Fibroblast of villous mesenchyme (primary cell): ENCODE measurements around the gene PFAS. TPM values are rescaled to one million over a fixed set of nuclear protein-coding genes. Genes with fewer than 3 reads are reported as not detected.

Experiments used
- DNase-seq: peaks from one replicate; pipeline ENCODE4 v3.0.0-alpha.2; 2010; ENCODE audit warnings: low read depth
- H3K4me3 ChIP-seq: 2 replicates; pipeline ENCODE4 v1.5.1; 2011; ENCODE audit warnings: low read depth, mild to moderate bottlenecking, low read length
- CTCF ChIP-seq: IDR thresholded peaks from 2 replicates; pipeline ENCODE4 v1.5.1; 2012; ENCODE audit warnings: low read depth, mild to moderate bottlenecking, low read length; ENCODE audit not compliant: insufficient read depth
- total RNA-seq: library from RNA; depleted of rRNA; stranded (reverse); fragments of >200 nt; gene quantifications from 2 replicates; pipeline ENCODE4 v1.2.3, GENCODE V29; 2012

The PFAS gene
- total RNA-seq, 1 donor, result 41.9 TPM

GRCh38 chr17:8318010-8318935, 69.2 kb downstream of the PFAS start:
- DNase-seq, result no peak
- TF ChIP-seq CTCF, result no peak

More at GRCh38 chr17:8318010-8318935, 69.2 kb downstream of the PFAS start:
- H3K4me3 ChIP-seq, result no peak overlapping the region

Other genes with a start within 250 kb of the PFAS start
- under 0.01 TPM in 1 of 2 replicates, not detected in the other for gene GUCY2D, start 246.7 kb upstream of the PFAS start, total RNA-seq
- gene ALOX15B, start 210.2 kb upstream of the PFAS start, total RNA-seq, result not detected in 2 replicates
- not detected in 2 replicates for gene ALOX12B, start 161.6 kb upstream of the PFAS start, total RNA-seq
- gene ALOXE3, start 130.8 kb upstream of the PFAS start, total RNA-seq, result not detected in 2 replicates
- gene HES7, start 125.2 kb upstream of the PFAS start, total RNA-seq, result not detected in 2 replicates
- 5.5 and 12.5 TPM in 2 replicates for gene PER1, start 96.9 kb upstream of the PFAS start, total RNA-seq
- 5.6 and 6.1 TPM in 2 replicates for gene VAMP2, start 86.3 kb upstream of the PFAS start, total RNA-seq
- gene TMEM107, start 72.9 kb upstream of the PFAS start, total RNA-seq, result 15.5 and 23.7 TPM in 2 replicates
- gene BORCS6, start 59.1 kb upstream of the PFAS start, total RNA-seq, result 6.0 and 8.4 TPM in 2 replicates
- 12.9 and 19.0 TPM in 2 replicates for gene AURKB, start 38.7 kb upstream of the PFAS start, total RNA-seq
- gene CTC1, start 1.2 kb upstream of the PFAS start, total RNA-seq, result 6.0 and 10.3 TPM in 2 replicates
- gene RANGRF, start 39.4 kb downstream of the PFAS start, total RNA-seq, result 8.2 and 13.5 TPM in 2 replicates
- 0.86 and 0.97 TPM in 2 replicates for gene SLC25A35, start 46.1 kb downstream of the PFAS start, total RNA-seq
- gene ARHGEF15, start 61.0 kb downstream of the PFAS start, total RNA-seq, result not detected in 2 replicates
- gene ODF4, start 90.6 kb downstream of the PFAS start, total RNA-seq, result not detected in 2 replicates
- 2,045 and 2,110 TPM in 2 replicates for gene RPL26, start 133.9 kb downstream of the PFAS start, total RNA-seq
- gene RNF222, start 148.5 kb downstream of the PFAS start, total RNA-seq, result not detected in 2 replicates
- gene NDEL1, start 186.6 kb downstream of the PFAS start, total RNA-seq, result 79.6 and 87.7 TPM in 2 replicates